H1 (cell line): ENCODE measurements around the gene SLAMF1. TPM values are rescaled to one million over a fixed set of nuclear protein-coding genes. Genes with fewer than 3 reads are reported as not detected.

Source experiments
- SRF ChIP-seq: IDR thresholded peaks from 2 replicates; pipeline ENCODE4 v1.6.1; 2011; ENCODE audit warnings: mild to moderate bottlenecking, low read depth, low read length, moderate library complexity
- TEAD4 ChIP-seq: IDR thresholded peaks from 2 replicates; pipeline ENCODE4 v1.6.1; 2012; ENCODE audit warnings: low read depth, low read length, inconsistent platforms, mixed read lengths
- polyA plus RNA-seq, 7 experiments: library from polyadenylated mRNA; depleted of rRNA in 3 of 7; stranded (reverse) in 5 of 7; unstranded in 2 of 7; fragments of >200 nt in 5 of 7; fragments of 200-250 nt in 2 of 7; gene quantifications; 1 replicate in 5 of 7; 2 replicates in 1 of 7; 4 replicates in 1 of 7; pipeline versions ENCODE4 v1.2.1 to v1.2.3, GENCODE V29; 2011 to 2013; ENCODE audit warnings: missing spikeins in 2 of 7, mixed read lengths in 2 of 7
- total RNA-seq: library from RNA; stranded (reverse); fragmentation: NEBNext Ultra II Directional; extraction: Animal tissue kit (Norgen Biotek cat#: 25700); gene quantifications from 2 replicates; pipeline ENCODE4 v1.2.1, GENCODE V29; 2021
- TF ChIP-seq, protein P1 (sequence below): fragments of 300-600 bp; sonication (generic); IDR thresholded peaks from 2 replicates; pipeline ENCODE4 v1.7.1; 2012; ENCODE audit warnings: low read length, moderate library complexity, mild to moderate bottlenecking, inconsistent platforms; ENCODE audit not compliant: insufficient replicate concordance

SLAMF1 gene
- total and polyA plus RNA-seq, 2 of the 8 experiments (the other 6 are each of a cell fraction or from before 2014, with no cell fraction given), result not detected

DNA sequence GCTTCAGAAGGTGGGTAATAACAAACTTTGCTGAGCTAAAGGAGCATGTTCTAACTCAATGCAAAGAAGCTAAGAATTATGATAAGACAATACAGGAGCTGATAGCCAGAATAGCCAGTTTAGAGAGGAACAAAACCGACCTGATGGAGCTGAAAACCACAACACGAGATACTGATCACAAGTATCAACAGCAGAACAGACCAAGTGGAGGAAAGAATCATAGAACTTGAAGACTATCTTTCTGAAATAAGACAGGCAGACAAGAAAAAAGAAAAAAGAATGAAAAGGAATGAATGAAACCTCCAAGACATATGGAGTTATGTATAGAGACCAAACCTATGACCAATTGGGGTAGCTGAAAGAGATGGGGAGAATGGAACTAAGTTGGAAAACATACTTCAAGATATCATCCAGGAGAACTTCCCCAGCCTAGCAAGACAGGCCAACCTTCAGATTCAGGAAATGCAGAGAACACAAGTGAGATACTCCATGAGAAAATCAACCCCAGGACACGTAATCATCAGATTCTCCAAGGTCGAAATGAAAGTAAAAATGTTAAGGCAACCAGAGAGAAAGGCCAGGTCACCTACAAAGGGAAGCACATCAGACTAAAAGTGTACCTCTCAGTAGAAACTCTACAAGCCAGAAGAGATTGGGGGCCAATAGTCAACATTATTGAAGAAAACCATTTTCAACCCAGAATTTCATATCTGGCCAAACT lies 88.0 kb downstream of the SLAMF1 start (continued):
- TF ChIP-seq, protein P1, sequence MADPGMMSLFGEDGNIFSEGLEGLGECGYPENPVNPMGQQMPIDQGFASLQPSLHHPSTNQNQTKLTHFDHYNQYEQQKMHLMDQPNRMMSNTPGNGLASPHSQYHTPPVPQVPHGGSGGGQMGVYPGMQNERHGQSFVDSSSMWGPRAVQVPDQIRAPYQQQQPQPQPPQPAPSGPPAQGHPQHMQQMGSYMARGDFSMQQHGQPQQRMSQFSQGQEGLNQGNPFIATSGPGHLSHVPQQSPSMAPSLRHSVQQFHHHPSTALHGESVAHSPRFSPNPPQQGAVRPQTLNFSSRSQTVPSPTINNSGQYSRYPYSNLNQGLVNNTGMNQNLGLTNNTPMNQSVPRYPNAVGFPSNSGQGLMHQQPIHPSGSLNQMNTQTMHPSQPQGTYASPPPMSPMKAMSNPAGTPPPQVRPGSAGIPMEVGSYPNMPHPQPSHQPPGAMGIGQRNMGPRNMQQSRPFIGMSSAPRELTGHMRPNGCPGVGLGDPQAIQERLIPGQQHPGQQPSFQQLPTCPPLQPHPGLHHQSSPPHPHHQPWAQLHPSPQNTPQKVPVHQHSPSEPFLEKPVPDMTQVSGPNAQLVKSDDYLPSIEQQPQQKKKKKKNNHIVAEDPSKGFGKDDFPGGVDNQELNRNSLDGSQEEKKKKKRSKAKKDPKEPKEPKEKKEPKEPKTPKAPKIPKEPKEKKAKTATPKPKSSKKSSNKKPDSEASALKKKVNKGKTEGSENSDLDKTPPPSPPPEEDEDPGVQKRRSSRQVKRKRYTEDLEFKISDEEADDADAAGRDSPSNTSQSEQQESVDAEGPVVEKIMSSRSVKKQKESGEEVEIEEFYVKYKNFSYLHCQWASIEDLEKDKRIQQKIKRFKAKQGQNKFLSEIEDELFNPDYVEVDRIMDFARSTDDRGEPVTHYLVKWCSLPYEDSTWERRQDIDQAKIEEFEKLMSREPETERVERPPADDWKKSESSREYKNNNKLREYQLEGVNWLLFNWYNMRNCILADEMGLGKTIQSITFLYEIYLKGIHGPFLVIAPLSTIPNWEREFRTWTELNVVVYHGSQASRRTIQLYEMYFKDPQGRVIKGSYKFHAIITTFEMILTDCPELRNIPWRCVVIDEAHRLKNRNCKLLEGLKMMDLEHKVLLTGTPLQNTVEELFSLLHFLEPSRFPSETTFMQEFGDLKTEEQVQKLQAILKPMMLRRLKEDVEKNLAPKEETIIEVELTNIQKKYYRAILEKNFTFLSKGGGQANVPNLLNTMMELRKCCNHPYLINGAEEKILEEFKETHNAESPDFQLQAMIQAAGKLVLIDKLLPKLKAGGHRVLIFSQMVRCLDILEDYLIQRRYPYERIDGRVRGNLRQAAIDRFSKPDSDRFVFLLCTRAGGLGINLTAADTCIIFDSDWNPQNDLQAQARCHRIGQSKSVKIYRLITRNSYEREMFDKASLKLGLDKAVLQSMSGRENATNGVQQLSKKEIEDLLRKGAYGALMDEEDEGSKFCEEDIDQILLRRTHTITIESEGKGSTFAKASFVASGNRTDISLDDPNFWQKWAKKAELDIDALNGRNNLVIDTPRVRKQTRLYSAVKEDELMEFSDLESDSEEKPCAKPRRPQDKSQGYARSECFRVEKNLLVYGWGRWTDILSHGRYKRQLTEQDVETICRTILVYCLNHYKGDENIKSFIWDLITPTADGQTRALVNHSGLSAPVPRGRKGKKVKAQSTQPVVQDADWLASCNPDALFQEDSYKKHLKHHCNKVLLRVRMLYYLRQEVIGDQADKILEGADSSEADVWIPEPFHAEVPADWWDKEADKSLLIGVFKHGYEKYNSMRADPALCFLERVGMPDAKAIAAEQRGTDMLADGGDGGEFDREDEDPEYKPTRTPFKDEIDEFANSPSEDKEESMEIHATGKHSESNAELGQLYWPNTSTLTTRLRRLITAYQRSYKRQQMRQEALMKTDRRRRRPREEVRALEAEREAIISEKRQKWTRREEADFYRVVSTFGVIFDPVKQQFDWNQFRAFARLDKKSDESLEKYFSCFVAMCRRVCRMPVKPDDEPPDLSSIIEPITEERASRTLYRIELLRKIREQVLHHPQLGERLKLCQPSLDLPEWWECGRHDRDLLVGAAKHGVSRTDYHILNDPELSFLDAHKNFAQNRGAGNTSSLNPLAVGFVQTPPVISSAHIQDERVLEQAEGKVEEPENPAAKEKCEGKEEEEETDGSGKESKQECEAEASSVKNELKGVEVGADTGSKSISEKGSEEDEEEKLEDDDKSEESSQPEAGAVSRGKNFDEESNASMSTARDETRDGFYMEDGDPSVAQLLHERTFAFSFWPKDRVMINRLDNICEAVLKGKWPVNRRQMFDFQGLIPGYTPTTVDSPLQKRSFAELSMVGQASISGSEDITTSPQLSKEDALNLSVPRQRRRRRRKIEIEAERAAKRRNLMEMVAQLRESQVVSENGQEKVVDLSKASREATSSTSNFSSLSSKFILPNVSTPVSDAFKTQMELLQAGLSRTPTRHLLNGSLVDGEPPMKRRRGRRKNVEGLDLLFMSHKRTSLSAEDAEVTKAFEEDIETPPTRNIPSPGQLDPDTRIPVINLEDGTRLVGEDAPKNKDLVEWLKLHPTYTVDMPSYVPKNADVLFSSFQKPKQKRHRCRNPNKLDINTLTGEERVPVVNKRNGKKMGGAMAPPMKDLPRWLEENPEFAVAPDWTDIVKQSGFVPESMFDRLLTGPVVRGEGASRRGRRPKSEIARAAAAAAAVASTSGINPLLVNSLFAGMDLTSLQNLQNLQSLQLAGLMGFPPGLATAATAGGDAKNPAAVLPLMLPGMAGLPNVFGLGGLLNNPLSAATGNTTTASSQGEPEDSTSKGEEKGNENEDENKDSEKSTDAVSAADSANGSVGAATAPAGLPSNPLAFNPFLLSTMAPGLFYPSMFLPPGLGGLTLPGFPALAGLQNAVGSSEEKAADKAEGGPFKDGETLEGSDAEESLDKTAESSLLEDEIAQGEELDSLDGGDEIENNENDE, result no peak
- no peak for TF ChIP-seq TEAD4
- no peak for TF ChIP-seq SRF
- TF ChIP-seq, all 59 proteins: peak for 0
